ENCODE measurements around the gene SIPA1.
"Not testable (repeated sequence)": the region's sequence is repeated elsewhere in the genome, so short reads cannot be mapped to it uniquely, and the experiment has no call there.

SIPA1 gene

DNA sequence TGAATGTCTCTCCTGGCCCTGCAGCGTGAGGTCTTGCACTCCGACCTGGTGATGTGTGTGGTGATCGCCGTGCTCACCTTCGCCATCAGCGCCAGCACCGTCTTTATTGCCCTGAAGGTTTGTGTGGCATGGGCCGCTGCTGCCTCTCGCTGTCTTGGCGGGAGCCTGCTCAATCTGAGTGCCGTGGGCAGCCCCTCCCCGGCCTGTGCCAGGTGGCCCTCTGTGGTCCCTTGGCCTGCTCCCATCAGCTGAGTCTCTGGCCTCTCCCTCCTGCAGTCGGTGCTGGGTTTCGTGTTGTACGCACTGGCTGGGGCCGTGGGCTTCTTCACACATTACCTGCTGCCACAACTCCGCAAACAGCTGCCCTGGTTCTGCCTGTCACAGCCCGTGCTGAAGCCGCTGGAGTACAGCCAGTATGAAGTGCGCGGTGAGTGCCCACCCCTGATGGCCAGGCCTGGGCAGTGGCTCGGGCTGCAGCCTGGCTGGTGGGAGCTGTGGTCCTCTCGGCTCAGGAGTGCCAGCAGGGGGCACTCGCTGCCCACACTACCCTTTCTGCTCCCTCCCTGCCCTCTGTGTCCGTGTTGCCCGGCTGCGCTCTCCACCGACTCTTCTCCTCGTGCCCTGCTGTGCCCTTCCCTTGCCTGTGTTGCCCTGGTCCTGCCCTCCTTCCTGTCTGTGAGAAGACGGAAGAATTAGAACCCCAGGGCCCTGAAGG lies 12.1 kb upstream of the SIPA1 start:
- DNase-seq, result peak; percentile 66

GRCh38 chr11:65627202-65627601 lies 10.7 kb upstream of the SIPA1 start:
- no peak for DNase-seq

DNA sequence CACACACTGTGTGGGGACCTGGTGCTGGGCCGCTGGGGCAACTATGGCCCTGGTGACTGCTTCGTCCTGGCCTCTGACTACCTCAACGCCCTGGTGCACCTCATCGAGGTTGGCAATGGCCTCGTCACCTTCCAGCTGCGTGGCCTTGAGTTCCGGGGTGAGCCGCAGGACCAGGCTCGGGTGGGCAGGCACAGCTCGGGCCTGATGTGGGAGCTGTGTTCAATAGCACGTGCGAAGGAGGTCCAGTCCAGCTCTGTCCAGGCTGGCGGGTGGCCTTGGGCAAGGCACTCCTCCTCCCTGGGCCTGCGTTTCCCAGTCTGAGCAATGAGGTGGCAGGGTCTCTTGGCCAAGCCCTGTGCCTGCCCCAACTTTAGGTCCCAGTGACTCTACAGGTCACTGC lies 8.3 kb upstream of the SIPA1 start:
- DNase-seq, result no peak

- DNase-seq, result no peak
Measured at GRCh38 chr11:65630215-65630614, 7.7 kb upstream of the SIPA1 start.

- DNase-seq, result no peak
Measured at GRCh38 chr11:65633390-65634108, 4.4 kb upstream of the SIPA1 start.

DNA sequence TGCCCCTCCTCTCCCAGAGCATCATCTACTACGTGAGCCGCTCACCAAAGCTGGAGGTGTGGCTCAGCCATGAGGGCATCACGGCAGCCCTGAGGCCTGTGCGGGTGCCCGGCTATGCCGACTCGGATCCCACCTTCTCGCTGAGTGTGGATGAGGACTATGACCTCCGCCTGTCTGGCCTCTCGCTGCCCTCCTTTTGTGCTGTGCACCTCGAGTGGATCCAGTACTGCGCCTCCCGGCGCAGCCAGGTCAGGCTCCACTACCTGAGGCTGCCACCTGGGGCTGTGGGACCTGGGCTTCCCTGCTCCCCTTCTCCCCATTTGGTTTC lies 3.8 kb upstream of the SIPA1 start:
- DNase-seq, result no peak

GRCh38 chr11:65634440-65634839 lies 3.5 kb upstream of the SIPA1 start:
- no peak for DNase-seq

DNA sequence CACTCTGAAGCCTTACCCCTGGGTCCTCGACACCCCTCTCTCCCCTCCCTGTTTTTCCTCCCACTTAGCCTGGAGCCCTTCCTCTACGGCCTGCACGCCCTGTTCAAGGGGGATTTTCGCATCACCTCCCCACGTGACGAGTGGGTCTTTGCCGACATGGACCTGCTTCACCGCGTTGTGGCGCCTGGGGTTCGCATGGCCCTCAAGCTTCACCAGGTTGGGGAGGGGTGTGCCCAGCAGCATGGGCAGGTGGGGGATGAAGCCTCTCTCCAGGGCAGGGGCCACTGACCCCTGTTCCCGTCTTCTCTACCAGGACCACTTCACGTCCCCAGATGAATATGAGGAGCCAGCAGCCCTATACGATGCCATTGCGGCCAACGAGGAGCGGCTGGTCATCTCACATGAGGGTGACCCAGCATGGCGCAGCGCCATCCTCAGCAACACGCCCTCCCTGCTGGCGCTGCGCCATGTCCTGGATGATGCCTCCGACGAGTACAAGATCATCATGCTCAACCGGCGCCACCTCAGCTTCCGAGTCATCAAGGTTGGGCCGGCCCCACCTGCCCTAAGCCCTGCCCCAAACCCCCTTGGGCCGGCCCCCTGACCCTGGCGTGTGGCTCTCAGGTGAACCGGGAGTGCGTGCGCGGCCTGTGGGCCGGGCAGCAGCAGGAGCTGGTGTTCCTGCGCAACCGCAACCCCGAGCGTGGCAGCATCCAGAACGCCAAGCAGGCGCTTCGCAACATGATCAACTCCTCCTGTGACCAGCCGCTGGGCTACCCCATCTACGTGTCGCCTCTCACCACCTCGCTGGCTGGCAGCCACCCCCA lies 2.8 kb upstream of the SIPA1 start:
- DNase-seq, result no peak

- DNase-seq, result no peak
Measured at GRCh38 chr11:65636108-65637031, 1.5 kb upstream of the SIPA1 start.

DNA sequence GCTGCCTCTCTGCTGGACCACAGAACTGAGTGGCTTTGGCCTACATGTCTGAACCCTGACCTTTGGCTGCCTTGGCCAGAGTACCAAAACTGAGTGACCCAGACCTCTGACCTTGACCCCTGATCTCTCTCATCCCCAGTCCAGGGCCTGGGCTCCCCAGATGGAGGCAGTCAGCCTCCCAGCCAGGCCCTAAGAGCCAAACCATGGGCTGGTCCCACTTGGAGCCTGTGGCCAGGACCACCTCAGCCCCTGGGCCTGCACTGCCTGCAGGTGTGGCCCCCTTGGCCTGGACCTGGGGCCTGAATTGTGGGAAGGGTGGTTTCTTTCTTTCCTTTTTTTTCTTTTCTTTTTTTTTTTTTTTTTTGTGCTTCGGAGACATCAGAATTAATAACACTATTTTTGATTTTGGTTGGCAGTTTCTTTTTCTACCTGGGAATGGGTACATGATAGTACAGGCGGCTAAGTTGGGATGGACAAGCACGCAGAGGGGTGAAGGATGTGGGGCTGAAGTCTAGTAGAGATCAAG lies 806 bp upstream of the SIPA1 start:
- DNase-seq, result no peak

DNA sequence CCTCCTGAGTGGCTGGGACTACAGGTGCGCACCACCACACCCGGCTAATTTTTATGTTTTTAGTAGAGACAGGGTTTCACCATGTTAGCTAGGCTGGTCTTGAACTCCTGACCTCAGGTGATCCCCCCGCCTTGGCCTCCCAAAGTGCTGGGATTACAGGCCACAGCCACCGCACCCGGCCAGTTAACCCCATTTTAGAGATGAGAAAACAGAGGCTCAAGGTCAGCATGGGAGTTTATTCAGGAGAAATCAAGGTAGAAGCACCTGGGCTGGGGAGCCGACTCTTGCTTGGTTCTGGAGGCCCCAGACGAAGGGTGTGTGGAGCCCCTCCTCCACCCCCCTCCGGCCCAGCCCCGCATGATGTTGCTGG lies 1.3 kb downstream of the SIPA1 start:
- not testable (repeated sequence) for DNase-seq

- peak; percentile 90 for DNase-seq
Measured at GRCh38 chr11:65639623-65640482, 2.0 kb downstream of the SIPA1 start.

GRCh38 chr11:65640483-65641296 lies 2.8 kb downstream of the SIPA1 start:
- DNase-seq, result peak; percentile 60

DNA sequence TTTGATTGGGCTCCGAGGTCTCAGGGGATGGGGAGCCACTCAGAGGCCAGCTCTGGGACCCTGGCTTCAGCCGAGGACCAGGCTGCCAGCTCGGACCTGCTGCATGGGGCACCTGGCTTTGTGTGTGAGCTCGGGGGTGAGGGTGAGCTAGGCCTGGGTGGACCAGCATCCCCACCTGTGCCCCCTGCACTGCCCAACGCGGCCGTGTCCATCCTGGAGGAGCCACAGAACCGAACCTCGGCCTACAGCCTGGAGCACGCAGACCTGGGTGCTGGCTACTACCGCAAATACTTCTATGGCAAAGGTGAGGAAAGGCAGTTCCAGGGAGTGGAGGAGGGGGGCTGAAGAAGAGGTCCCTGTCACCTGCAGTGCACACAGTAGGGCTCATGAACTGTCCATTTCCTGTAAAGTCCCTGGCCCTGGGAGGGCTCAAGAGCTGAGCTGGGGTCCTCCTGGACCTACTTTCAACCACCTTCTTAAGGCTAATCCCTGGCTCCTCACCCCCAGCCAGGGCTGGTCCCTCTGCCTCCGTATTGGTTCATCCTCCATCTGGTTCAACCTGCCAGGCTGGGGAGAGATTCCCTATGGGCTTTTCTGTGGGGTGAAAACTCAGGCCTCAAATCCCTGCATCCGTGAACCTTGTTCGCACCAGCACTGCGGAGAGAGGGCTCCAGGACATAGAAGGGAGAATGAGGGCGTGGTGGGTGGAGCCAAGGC lies 3.6 kb downstream of the SIPA1 start:
- no peak for DNase-seq

DNA sequence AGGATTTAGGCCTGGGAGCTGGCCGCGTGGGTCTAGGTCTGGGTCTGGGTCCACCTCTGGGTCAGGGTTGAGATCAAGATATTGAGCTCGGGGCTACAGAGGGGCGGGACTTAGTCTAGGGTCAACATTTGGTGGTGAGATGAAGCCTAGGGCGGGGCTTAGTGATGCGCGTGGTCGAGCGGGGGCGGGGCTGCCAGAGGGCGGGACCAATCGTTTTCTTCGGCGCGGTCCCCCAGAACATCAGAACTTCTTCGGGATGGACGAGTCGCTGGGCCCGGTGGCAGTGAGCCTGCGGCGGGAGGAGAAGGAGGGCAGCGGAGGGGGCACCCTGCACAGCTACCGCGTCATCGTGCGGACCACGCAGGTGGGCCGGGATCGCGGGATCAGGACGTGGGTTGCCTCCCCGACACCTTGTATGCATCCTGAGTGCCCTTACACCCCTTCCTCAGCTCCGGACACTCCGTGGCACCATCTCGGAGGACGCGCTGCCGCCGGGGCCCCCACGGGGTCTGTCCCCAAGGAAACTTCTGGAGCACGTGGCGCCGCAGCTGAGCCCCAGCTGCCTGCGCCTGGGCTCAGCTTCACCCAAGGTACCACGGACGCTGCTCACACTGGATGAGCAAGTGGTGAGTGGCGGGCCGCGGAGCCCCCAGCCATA lies 4.2 kb downstream of the SIPA1 start:
- DNase-seq, result no peak

GRCh38 chr11:65643971-65644370 lies 6.1 kb downstream of the SIPA1 start:
- DNase-seq, result no peak

DNA sequence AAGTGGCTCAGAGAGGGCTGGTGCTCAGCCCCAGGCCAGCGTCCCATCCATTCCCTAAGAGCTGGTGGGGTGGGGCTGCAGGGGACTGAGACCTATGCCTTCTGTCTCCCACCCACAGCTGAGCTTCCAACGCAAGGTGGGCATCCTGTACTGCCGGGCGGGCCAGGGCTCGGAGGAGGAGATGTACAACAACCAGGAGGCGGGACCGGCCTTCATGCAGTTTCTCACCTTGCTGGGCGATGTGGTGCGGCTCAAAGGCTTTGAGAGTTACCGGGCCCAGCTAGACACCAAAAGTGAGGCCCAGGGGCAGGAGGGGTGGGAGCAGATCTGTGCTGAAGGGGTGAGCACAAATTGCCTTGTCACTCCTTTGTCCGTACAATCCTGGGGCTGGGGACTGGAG lies 6.9 kb downstream of the SIPA1 start:
- no peak for DNase-seq

DNA sequence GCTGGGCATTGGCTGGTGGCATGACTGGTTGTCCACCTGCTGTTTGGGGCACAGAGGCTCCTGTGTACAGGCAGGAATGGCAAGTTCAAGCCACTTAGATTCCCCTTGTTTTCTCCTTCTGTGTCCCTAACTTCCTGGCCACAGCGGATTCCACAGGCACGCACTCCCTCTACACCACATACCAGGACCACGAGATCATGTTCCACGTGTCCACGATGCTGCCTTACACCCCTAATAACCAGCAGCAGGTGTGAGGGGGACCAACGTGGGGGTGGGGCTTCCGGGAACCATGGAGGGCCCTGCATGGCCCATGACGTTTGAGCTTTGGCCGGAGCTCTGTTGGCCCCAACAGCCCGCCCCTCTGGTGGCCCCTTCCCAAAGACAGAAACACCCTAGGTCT lies 7.8 kb downstream of the SIPA1 start:
- DNase-seq, result no peak

- no peak for DNase-seq
Measured at GRCh38 chr11:65646288-65646957, 8.5 kb downstream of the SIPA1 start.
